Activated B cell treated with CpG ODN at 0.5 μM for 24 hours (primary cell): ENCODE measurements around the gene LENG8. TPM values are rescaled to one million over a fixed set of nuclear protein-coding genes. Genes with fewer than 3 reads are reported as not detected.

Source experiments
- ATAC-seq: fragments of 200-7000 bp; cut with Tn5 transposase; one replicate; pipeline ENCODE4 v1.10.0; 2021; ENCODE audit warnings: low read depth, mild to moderate bottlenecking, moderate library complexity
- CTCF ChIA-PET: fragments of 350-600 bp; sonication (Branson Sonifier 250); formaldehyde crosslinking; loops from one replicate; lab custom pipeline; 2021; ENCODE audit warnings: antibody characterized with exemption; lab: Charles Lee
- POLR2A ChIA-PET: fragments of 350-600 bp; sonication (Branson Sonifier 250); formaldehyde crosslinking; loops from one replicate; lab custom pipeline; 2021; ENCODE audit warnings: antibody characterized with exemption; lab: Charles Lee
- DNase-seq: peaks from one replicate; pipeline ENCODE4 v3.0.0; 2022
- H3K27ac Mint-ChIP-seq: one replicate; pipeline ENCODE4 v1.8.0; 2020; ENCODE audit warnings: mixed read lengths
- H3K27me3 Mint-ChIP-seq: one replicate; pipeline ENCODE4 v1.8.0; 2021; ENCODE audit warnings: mixed read lengths
- H3K36me3 Mint-ChIP-seq: one replicate; pipeline ENCODE4 v1.8.0; 2021; ENCODE audit warnings: low read depth, mixed read lengths
- H3K4me1 Mint-ChIP-seq: one replicate; pipeline ENCODE4 v1.8.0; 2021; ENCODE audit warnings: mixed read lengths
- H3K4me3 Mint-ChIP-seq: one replicate; pipeline ENCODE4 v1.8.0; 2020; ENCODE audit warnings: mild to moderate bottlenecking, mixed read lengths
- H3K9me3 Mint-ChIP-seq: one replicate; pipeline ENCODE4 v1.8.0; 2020; ENCODE audit warnings: mixed read lengths
- intact Hi-C: fragments of 100-400 bp; cut with micrococcal nuclease; formaldehyde crosslinking; loops from one replicate; pipeline ENCODE4 v1.15.1; 2024
- total RNA-seq: library from RNA; stranded (reverse); gene quantifications from 2 replicates; pipeline ENCODE4 v1.2.3, GENCODE V29; 2022
- TF ChIP-seq, protein P1 (sequence below): fragments of 200-600 bp; IDR thresholded peaks from one replicate; pipeline ENCODE4 v1.8.0; 2022; ENCODE audit warnings: antibody characterized with exemption, mild to moderate bottlenecking

Gene LENG8
- total RNA-seq, 1 donor from 2014 or later = 363 TPM

DNA sequence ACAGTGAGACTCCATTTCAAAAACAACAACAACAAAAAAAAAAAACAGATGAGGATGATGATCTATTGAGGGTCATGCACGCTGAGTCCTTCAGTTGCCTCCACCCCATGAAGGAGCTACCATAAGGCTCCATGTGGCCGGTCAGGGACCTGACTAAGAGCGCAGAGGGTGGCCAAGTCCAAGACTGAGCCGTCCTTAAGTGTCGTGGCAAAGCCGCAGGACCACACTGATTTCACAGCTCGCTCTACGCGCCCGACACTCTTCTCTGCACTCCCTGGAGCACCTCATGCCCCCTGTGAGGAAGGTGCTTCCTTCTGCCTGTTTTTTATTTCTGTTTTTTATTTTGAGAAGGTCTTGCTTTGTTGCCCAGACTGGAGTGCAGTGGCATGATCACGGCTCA, 21.4 kb upstream of the LENG8 start:
- Mint-ChIP-seq H3K4me1 (peaks cover 11% of the 10 kb centered on the region), H3K27ac (no peak overlapping the region), H3K27me3 (peaks cover 31% of the 10 kb centered on the region), H3K36me3 (no peaks in the 10 kb centered on the region), H3K9me3 (no peaks in the 10 kb centered on the region), H3K4me3 (no peak overlapping the region)
- ATAC-seq (no peak), DNase-seq (no peak)
- intact Hi-C loops = no loop called here
- ChIA-PET POLR2A (interaction anchor here (0.7 kb wide), 1 partner anchor 21 kb away, joined by 6 read pairs; the partner anchor contains the start of gene LENG8), CTCF (no interaction called here)
- TF ChIP-seq, protein P1, sequence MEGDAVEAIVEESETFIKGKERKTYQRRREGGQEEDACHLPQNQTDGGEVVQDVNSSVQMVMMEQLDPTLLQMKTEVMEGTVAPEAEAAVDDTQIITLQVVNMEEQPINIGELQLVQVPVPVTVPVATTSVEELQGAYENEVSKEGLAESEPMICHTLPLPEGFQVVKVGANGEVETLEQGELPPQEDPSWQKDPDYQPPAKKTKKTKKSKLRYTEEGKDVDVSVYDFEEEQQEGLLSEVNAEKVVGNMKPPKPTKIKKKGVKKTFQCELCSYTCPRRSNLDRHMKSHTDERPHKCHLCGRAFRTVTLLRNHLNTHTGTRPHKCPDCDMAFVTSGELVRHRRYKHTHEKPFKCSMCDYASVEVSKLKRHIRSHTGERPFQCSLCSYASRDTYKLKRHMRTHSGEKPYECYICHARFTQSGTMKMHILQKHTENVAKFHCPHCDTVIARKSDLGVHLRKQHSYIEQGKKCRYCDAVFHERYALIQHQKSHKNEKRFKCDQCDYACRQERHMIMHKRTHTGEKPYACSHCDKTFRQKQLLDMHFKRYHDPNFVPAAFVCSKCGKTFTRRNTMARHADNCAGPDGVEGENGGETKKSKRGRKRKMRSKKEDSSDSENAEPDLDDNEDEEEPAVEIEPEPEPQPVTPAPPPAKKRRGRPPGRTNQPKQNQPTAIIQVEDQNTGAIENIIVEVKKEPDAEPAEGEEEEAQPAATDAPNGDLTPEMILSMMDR = no peak

DNA sequence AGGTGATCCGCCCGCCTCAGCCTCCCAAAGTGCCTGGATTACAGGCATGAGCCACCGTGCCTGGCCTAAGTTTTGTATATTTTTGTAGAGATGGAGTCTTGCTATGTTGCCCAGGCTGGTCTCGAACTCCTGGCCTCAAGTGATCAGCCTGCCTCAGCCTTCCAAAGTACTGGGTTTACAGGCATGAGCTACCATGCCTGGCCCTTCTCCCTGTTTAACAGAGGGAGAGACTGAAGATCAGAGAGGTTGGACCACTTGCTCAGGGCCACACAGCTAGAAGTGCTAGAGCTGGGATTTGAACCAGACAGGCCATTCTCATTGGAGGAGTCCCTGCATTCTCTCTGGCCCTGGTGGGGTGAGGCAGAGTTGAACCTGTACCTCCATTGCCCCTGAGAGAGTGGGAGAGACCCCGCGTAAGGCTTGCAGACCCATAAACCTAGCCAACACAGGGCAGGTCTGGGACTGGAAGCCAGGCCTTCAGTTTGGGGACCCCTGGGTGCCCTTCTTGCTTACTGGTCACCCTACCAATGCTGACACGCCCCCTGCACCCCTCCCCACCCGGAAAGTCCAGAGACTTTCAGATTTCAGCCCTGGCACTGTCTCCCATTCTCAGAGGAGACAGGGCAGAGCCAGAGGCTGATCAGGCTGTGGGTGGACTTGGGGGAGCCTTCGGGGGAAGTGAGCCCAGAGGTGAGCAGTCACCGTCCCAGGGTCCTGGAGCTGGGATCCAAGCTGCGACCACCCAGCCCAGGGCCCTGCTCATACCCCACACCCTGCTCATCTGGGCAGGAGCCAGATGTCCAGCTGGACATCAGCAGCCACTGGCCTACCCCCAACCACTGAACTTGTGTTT, 20.4 kb upstream of the LENG8 start:
- TF ChIP-seq, protein P1 = no peak
- intact Hi-C loops = no loop called here
- no peak for ATAC-seq
- ChIA-PET POLR2A (no interaction called here), CTCF (no interaction called here)
- Mint-ChIP-seq H3K4me1 (peaks cover 11% of the 10 kb centered on the region), H3K36me3 (no peaks in the 10 kb centered on the region), H3K9me3 (no peaks in the 10 kb centered on the region), H3K4me3 (no peak overlapping the region), H3K27ac (no peak overlapping the region), H3K27me3 (peaks cover 29% of the 10 kb centered on the region)
- no peak for DNase-seq

DNA sequence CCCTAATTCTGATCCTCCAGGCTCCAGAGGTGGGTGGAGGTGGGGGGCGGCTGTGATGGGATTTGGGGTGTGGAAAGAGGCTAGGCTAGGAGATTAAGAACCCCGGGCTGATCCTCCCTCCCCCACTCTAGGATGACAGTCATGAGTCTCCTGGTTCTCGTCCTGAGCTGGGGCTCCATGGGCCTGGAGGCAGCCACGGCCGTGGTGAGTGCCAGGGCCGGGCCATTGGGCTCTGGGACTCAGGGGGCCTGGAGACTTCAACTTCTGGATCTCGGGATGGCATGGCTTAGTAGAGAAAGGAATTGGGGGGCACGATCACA, 19.9 kb upstream of the LENG8 start:
- ATAC-seq (no peak), DNase-seq (no peak)
- intact Hi-C loops = no loop called here
- Mint-ChIP-seq H3K4me1 (peaks cover 12% of the 10 kb centered on the region), H3K27me3 (peaks cover 28% of the 10 kb centered on the region), H3K9me3 (no peaks in the 10 kb centered on the region), H3K4me3 (no peak overlapping the region), H3K36me3 (no peaks in the 10 kb centered on the region), H3K27ac (no peak overlapping the region)
- ChIA-PET POLR2A (interaction anchor here (0.6 kb wide), 1 partner anchor 46 kb away, joined by 5 read pairs; no protein-coding TSS in a partner anchor), CTCF (interaction anchor here (0.5 kb wide), 1 partner anchor 52 kb away, joined by 6 read pairs; no protein-coding TSS in a partner anchor)
- TF ChIP-seq, protein P1 = no peak

GRCh38 chr19:54429545-54430227, 19.3 kb upstream of the LENG8 start:
- DNase-seq (no peak), ATAC-seq (no peak)
- Mint-ChIP-seq H3K27me3 (peaks cover 26% of the 10 kb centered on the region), H3K36me3 (no peaks in the 10 kb centered on the region), H3K27ac (no peak overlapping the region), H3K4me3 (no peak overlapping the region), H3K4me1 (peaks cover 17% of the 10 kb centered on the region), H3K9me3 (no peaks in the 10 kb centered on the region)
- CTCF ChIA-PET = interaction anchor here (0.5 kb wide), 1 partner anchor 52 kb away, joined by 6 read pairs; no protein-coding TSS in a partner anchor
- TF ChIP-seq, protein P1 = no peak
- POLR2A ChIA-PET = interaction anchor here (0.6 to 1.7 kb wide), 2 partner anchors 14 to 46 kb away, joined by 5 to 6 read pairs; no protein-coding TSS in a partner anchor
- intact Hi-C loops = no loop called here
